ENCODE data around the gene POLDIP3. TPM values are rescaled to one million over a fixed set of nuclear protein-coding genes. Genes with fewer than 3 reads are reported as not detected.

POLDIP3 gene
- total and polyA plus RNA-seq, 2 experiments from 2014 or later, result 35.5 to 45.9 TPM

GRCh38 chr22:42626431-42626830 is 11.7 kb upstream of the POLDIP3 start:
- H3K9me3 ChIP-seq (ENCODE audit: low read depth), result no peaks in the 10 kb centered on the region
- in situ Hi-C loops (cut with MboI), result no loop called here
- WGBS, 2 experiments (ENCODE audit: low coverage in 1 of 2, low lambda C conversion rate in 2 of 2, missing lambda C conversion rate in 2 of 2), result 92 to 94% methylated on average over 7 of the region's 7 CpGs

GRCh38 chr22:42625416-42625815 is 10.7 kb upstream of the POLDIP3 start:
- Histone ChIP-seq H3K4me3 (no peak overlapping the region), H3K9me3 (ENCODE audit: low read depth) (no peaks in the 10 kb centered on the region), H3K27me3 (replicated peaks; ENCODE audit: insufficient read depth) (no peaks in the 10 kb centered on the region), H3F3A (ENCODE audit: insufficient read depth) (peaks cover 29% of the 10 kb centered on the region), H4K20me1 (ENCODE audit: insufficient read depth) (no peaks in the 10 kb centered on the region), H3K79me2 (ENCODE audit: insufficient read depth) (peaks cover 4% of the 10 kb centered on the region; the same call in 1 of the 2 replicates), H3K4me2 (ENCODE audit: unreplicated experiment) (no peak overlapping the region), H2AFZ (no peak overlapping the region), H3K27ac (no peak overlapping the region), H3K36me3 (ENCODE audit: low read depth) (peaks cover 28% of the 10 kb centered on the region; the same call in 1 of the 2 replicates), H3K9ac (no peak overlapping the region), H3K4me1 (ENCODE audit: insufficient read depth) (peaks cover 19% of the 10 kb centered on the region), H3K9me2 (ENCODE audit: insufficient read depth) (no peaks in the 10 kb centered on the region)
- TF ChIP-seq EZH2 (IDR thresholded peaks at IDR 0.05; ENCODE audit: insufficient read depth, poor library complexity, severe bottlenecking), result no peak
- no peak for TF ChIP-seq EZH2phosphoT487 (IDR thresholded peaks at IDR 0.05; ENCODE audit: insufficient read depth, low read depth)
- no peak for DNase-seq
- in situ Hi-C loops (cut with MboI), result no loop called here
- 85 to 87% methylated on average over 15 of the region's 15 CpGs for WGBS, 2 experiments (ENCODE audit: low coverage in 1 of 2, low lambda C conversion rate in 2 of 2, missing lambda C conversion rate in 2 of 2)

More at GRCh38 chr22:42626431-42626830, 11.7 kb upstream of the POLDIP3 start:
- no peak overlapping the region for H3K4me3 ChIP-seq
- H2AFZ ChIP-seq, result no peak overlapping the region
- peaks cover 28% of the 10 kb centered on the region; the same call in 1 of the 2 replicates for H3K36me3 ChIP-seq (ENCODE audit: low read depth)
- peaks cover 9% of the 10 kb centered on the region for H3K4me1 ChIP-seq (ENCODE audit: insufficient read depth)
- H3K9ac ChIP-seq, result no peak overlapping the region
- H3K4me2 ChIP-seq (ENCODE audit: unreplicated experiment), result no peak overlapping the region
- H3K27me3 ChIP-seq (replicated peaks; ENCODE audit: insufficient read depth), result no peaks in the 10 kb centered on the region
- no peaks in the 10 kb centered on the region for H3K9me2 ChIP-seq (ENCODE audit: insufficient read depth)
- TF ChIP-seq EZH2phosphoT487 (IDR thresholded peaks at IDR 0.05; ENCODE audit: insufficient read depth, low read depth) (no peak), EZH2 (IDR thresholded peaks at IDR 0.05; ENCODE audit: insufficient read depth, poor library complexity, severe bottlenecking) (no peak)
- no peak overlapping the region for H3K27ac ChIP-seq
- H3F3A ChIP-seq (ENCODE audit: insufficient read depth), result peaks cover 19% of the 10 kb centered on the region
- DNase-seq, result no peak
- H4K20me1 ChIP-seq (ENCODE audit: insufficient read depth), result no peaks in the 10 kb centered on the region
- peaks cover 15% of the 10 kb centered on the region for H3K79me2 ChIP-seq (ENCODE audit: insufficient read depth)

GRCh38 chr22:42624551-42625106 is 9.9 kb upstream of the POLDIP3 start:
- no peak for DNase-seq
- TF ChIP-seq EZH2 (IDR thresholded peaks at IDR 0.05; ENCODE audit: insufficient read depth, poor library complexity, severe bottlenecking) (no peak), EZH2phosphoT487 (IDR thresholded peaks at IDR 0.05; ENCODE audit: insufficient read depth, low read depth) (no peak)
- WGBS, 2 experiments (ENCODE audit: low coverage in 1 of 2, low lambda C conversion rate in 2 of 2, missing lambda C conversion rate in 2 of 2), result 87 to 89% methylated on average over 9 to 12 of the region's 12 CpGs
- in situ Hi-C loops (cut with MboI), result no loop called here
- Histone ChIP-seq H3K79me2 (ENCODE audit: insufficient read depth) (no peaks in the 10 kb centered on the region; the same call in 1 of the 2 replicates), H3K9me2 (ENCODE audit: insufficient read depth) (no peaks in the 10 kb centered on the region), H3K27ac (no peak overlapping the region), H3K9me3 (ENCODE audit: low read depth) (no peaks in the 10 kb centered on the region), H3K27me3 (replicated peaks; ENCODE audit: insufficient read depth) (no peaks in the 10 kb centered on the region), H4K20me1 (ENCODE audit: insufficient read depth) (no peaks in the 10 kb centered on the region), H2AFZ (no peak overlapping the region), H3K4me3 (no peak overlapping the region), H3K4me2 (ENCODE audit: unreplicated experiment) (no peak overlapping the region), H3K9ac (no peak overlapping the region), H3F3A (ENCODE audit: insufficient read depth) (peaks cover 34% of the 10 kb centered on the region), H3K36me3 (ENCODE audit: low read depth) (peaks cover 28% of the 10 kb centered on the region; the same call in 1 of the 2 replicates), H3K4me1 (ENCODE audit: insufficient read depth) (peaks cover 22% of the 10 kb centered on the region)

- in situ Hi-C loops (cut with MboI), result no loop called here
- H3K9me2 ChIP-seq (ENCODE audit: insufficient read depth), result no peaks in the 10 kb centered on the region
- H3K4me3 ChIP-seq, result no peak overlapping the region
- no peaks in the 10 kb centered on the region for H3K27me3 ChIP-seq (replicated peaks; ENCODE audit: insufficient read depth)
- H3K79me2 ChIP-seq (ENCODE audit: insufficient read depth), result no peaks in the 10 kb centered on the region
- H3K36me3 ChIP-seq (ENCODE audit: low read depth), result peaks cover 23% of the 10 kb centered on the region; the same call in 1 of the 2 replicates
- no peaks in the 10 kb centered on the region for H3K9me3 ChIP-seq (ENCODE audit: low read depth)
- 84% methylated on average over 27 to 29 of the region's 29 CpGs for WGBS, 2 experiments (ENCODE audit: low coverage in 1 of 2, low lambda C conversion rate in 2 of 2, missing lambda C conversion rate in 2 of 2)
- no peak for DNase-seq
- TF ChIP-seq EZH2 (IDR thresholded peaks at IDR 0.05; ENCODE audit: insufficient read depth, poor library complexity, severe bottlenecking) (no peak), EZH2phosphoT487 (IDR thresholded peaks at IDR 0.05; ENCODE audit: insufficient read depth, low read depth) (no peak)
- no peak overlapping the region for H3K27ac ChIP-seq
- H2AFZ ChIP-seq, result no peak overlapping the region
- peaks cover 22% of the 10 kb centered on the region for H3K4me1 ChIP-seq (ENCODE audit: insufficient read depth)
- H3F3A ChIP-seq (ENCODE audit: insufficient read depth), result peaks cover 34% of the 10 kb centered on the region
- H3K4me2 ChIP-seq (ENCODE audit: unreplicated experiment), result no peak overlapping the region
- no peak overlapping the region for H3K9ac ChIP-seq
- H4K20me1 ChIP-seq (ENCODE audit: insufficient read depth), result no peaks in the 10 kb centered on the region
Measured at GRCh38 chr22:42623756-42624441, 9.2 kb upstream of the POLDIP3 start.

All from GM23248 (cell line).